ENCODE results near the gene NRXN3. TPM values are rescaled to one million over a fixed set of nuclear protein-coding genes. Genes with fewer than 3 reads are reported as not detected.

NRXN3 gene
- total and polyA plus RNA-seq, 2 experiments from 2014 or later: 1.0 to 1.8 TPM

- H3K4me1 ChIP-seq (ENCODE audit: insufficient read depth): no peaks in the 10 kb centered on the region
- DNase-seq (ENCODE audit: low spot score) (no peak), ATAC-seq (no peak)
- Mint-ChIP-seq H3K36me3 (ENCODE audit: low read depth) (no peaks in the 10 kb centered on the region), H3K27ac (no peak overlapping the region), H3K4me3 (no peak overlapping the region), H3K27me3 (ENCODE audit: insufficient read depth, low read depth, poor library complexity) (no peaks in the 10 kb centered on the region), H3K9me3 (no peaks in the 10 kb centered on the region), H3K4me1 (peaks cover 9% of the 10 kb centered on the region; the same call in 2 of the 3 replicates)
- H3K36me3 ChIP-seq (ENCODE audit: insufficient read depth): no peaks in the 10 kb centered on the region
- H3K27me3 ChIP-seq (ENCODE audit: insufficient read depth): no peaks in the 10 kb centered on the region
- no peak overlapping the region for H3K4me3 ChIP-seq
- no peak overlapping the region for H2AFZ ChIP-seq
- no peak overlapping the region for H3K4me2 ChIP-seq
- TF ChIP-seq, protein P1, sequence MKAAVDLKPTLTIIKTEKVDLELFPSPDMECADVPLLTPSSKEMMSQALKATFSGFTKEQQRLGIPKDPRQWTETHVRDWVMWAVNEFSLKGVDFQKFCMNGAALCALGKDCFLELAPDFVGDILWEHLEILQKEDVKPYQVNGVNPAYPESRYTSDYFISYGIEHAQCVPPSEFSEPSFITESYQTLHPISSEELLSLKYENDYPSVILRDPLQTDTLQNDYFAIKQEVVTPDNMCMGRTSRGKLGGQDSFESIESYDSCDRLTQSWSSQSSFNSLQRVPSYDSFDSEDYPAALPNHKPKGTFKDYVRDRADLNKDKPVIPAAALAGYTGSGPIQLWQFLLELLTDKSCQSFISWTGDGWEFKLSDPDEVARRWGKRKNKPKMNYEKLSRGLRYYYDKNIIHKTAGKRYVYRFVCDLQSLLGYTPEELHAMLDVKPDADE (IDR thresholded peaks at IDR 0.05): no peak
- no peak for TF ChIP-seq JUNB (IDR thresholded peaks at IDR 0.05; ENCODE audit: unreplicated experiment)
- TF ChIP-seq, protein P2, sequence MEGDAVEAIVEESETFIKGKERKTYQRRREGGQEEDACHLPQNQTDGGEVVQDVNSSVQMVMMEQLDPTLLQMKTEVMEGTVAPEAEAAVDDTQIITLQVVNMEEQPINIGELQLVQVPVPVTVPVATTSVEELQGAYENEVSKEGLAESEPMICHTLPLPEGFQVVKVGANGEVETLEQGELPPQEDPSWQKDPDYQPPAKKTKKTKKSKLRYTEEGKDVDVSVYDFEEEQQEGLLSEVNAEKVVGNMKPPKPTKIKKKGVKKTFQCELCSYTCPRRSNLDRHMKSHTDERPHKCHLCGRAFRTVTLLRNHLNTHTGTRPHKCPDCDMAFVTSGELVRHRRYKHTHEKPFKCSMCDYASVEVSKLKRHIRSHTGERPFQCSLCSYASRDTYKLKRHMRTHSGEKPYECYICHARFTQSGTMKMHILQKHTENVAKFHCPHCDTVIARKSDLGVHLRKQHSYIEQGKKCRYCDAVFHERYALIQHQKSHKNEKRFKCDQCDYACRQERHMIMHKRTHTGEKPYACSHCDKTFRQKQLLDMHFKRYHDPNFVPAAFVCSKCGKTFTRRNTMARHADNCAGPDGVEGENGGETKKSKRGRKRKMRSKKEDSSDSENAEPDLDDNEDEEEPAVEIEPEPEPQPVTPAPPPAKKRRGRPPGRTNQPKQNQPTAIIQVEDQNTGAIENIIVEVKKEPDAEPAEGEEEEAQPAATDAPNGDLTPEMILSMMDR (conservative IDR thresholded peaks at IDR 0.05; ENCODE audit: low read depth in 2 of 2): no peak
- TF ChIP-seq ZNF331 (CRISPR knock-in tag; IDR thresholded peaks at IDR 0.05; ENCODE audit: low read depth): no peak
- H3F3A ChIP-seq (replicated peaks; ENCODE audit: low read depth): no peaks in the 10 kb centered on the region
- no peaks in the 10 kb centered on the region for H4K20me1 ChIP-seq (replicated peaks; ENCODE audit: insufficient read depth)
- no peaks in the 10 kb centered on the region for H3K9me2 ChIP-seq (ENCODE audit: insufficient read depth)
- H3K27ac ChIP-seq (ENCODE audit: low read depth): no peak overlapping the region
- no peaks in the 10 kb centered on the region for H3K79me2 ChIP-seq (replicated peaks; ENCODE audit: insufficient read depth)
Measured at GRCh38 chr14:78617735-78618134, 447.6 kb downstream of the NRXN3 start.

DNA sequence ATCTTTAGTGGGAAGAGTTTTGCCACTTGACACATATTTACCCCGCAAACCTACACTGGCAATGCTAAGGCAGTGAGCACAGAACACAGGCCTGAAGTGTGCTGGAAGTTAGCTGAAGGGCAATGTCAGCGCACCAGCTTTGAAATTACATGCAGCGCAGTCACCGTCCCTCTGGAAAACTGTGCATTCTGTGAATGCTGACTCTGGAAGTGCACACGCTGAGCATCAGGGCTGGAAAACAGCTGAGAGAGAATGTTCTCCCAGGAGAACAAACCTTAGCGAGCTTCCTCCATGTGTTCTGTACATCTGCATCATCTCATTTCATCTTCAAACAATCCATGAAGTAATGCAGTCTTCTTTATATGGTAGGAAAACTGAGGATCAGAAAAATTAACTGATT lies 448.2 kb downstream of the NRXN3 start:
- no peaks in the 10 kb centered on the region for H3K4me1 ChIP-seq (ENCODE audit: insufficient read depth)
- H3K4me1 Mint-ChIP-seq: peaks cover 6% of the 10 kb centered on the region; the same call in 2 of the 3 replicates
- no peak for TF ChIP-seq POLR2AphosphoS5 (IDR thresholded peaks at IDR 0.05; ENCODE audit: low read depth)
- no peak for TF ChIP-seq REST (IDR thresholded peaks at IDR 0.05; ENCODE audit: unreplicated experiment)
- TF ChIP-seq ZNF331 (CRISPR knock-in tag; IDR thresholded peaks at IDR 0.05; ENCODE audit: low read depth): no peak
- TF ChIP-seq ZNF114 (CRISPR knock-in tag; IDR thresholded peaks at IDR 0.05): no peak
- TF ChIP-seq, protein P3, sequence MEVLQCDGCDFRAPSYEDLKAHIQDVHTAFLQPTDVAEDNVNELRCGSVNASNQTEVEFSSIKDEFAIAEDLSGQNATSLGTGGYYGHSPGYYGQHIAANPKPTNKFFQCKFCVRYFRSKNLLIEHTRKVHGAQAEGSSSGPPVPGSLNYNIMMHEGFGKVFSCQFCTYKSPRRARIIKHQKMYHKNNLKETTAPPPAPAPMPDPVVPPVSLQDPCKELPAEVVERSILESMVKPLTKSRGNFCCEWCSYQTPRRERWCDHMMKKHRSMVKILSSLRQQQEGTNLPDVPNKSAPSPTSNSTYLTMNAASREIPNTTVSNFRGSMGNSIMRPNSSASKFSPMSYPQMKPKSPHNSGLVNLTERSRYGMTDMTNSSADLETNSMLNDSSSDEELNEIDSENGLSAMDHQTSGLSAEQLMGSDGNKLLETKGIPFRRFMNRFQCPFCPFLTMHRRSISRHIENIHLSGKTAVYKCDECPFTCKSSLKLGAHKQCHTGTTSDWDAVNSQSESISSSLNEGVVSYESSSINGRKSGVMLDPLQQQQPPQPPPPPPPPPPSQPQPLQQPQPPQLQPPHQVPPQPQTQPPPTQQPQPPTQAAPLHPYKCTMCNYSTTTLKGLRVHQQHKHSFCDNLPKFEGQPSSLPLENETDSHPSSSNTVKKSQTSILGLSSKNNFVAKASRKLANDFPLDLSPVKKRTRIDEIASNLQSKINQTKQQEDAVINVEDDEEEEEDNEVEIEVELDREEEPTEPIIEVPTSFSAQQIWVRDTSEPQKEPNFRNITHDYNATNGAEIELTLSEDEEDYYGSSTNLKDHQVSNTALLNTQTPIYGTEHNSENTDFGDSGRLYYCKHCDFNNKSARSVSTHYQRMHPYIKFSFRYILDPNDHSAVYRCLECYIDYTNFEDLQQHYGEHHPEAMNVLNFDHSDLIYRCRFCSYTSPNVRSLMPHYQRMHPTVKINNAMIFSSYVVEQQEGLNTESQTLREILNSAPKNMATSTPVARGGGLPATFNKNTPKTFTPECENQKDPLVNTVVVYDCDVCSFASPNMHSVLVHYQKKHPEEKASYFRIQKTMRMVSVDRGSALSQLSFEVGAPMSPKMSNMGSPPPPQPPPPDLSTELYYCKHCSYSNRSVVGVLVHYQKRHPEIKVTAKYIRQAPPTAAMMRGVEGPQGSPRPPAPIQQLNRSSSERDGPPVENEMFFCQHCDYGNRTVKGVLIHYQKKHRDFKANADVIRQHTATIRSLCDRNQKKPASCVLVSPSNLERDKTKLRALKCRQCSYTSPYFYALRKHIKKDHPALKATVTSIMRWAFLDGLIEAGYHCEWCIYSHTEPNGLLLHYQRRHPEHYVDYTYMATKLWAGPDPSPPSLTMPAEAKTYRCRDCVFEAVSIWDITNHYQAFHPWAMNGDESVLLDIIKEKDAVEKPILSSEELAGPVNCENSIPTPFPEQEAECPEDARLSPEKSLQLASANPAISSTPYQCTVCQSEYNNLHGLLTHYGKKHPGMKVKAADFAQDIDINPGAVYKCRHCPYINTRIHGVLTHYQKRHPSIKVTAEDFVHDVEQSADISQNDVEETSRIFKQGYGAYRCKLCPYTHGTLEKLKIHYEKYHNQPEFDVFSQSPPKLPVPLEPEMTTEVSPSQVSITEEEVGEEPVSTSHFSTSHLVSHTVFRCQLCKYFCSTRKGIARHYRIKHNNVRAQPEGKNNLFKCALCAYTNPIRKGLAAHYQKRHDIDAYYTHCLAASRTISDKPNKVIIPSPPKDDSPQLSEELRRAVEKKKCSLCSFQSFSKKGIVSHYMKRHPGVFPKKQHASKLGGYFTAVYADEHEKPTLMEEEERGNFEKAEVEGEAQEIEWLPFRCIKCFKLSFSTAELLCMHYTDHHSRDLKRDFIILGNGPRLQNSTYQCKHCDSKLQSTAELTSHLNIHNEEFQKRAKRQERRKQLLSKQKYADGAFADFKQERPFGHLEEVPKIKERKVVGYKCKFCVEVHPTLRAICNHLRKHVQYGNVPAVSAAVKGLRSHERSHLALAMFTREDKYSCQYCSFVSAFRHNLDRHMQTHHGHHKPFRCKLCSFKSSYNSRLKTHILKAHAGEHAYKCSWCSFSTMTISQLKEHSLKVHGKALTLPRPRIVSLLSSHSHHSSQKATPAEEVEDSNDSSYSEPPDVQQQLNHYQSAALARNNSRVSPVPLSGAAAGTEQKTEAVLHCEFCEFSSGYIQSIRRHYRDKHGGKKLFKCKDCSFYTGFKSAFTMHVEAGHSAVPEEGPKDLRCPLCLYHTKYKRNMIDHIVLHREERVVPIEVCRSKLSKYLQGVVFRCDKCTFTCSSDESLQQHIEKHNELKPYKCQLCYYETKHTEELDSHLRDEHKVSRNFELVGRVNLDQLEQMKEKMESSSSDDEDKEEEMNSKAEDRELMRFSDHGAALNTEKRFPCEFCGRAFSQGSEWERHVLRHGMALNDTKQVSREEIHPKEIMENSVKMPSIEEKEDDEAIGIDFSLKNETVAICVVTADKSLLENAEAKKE (CRISPR knock-in tag; IDR thresholded peaks at IDR 0.05): no peak
- no peak for TF ChIP-seq EZH2 (IDR thresholded peaks at IDR 0.05; ENCODE audit: low read depth, unreplicated experiment)
- TF ChIP-seq CREB1 (CRISPR knock-in tag; IDR thresholded peaks at IDR 0.05; ENCODE audit: low read depth): no peak

More for the DNA sequence above, 448.2 kb downstream of the NRXN3 start:
- Mint-ChIP-seq H3K27me3 (ENCODE audit: insufficient read depth, low read depth, poor library complexity) (no peaks in the 10 kb centered on the region), H3K36me3 (ENCODE audit: low read depth) (no peaks in the 10 kb centered on the region), H3K27ac (no peak overlapping the region), H3K4me3 (no peak overlapping the region), H3K9me3 (no peaks in the 10 kb centered on the region)
- ATAC-seq: no peak
- H3K27me3 ChIP-seq (ENCODE audit: insufficient read depth): no peaks in the 10 kb centered on the region
- H3K27ac ChIP-seq (ENCODE audit: low read depth): no peak overlapping the region
- H3K79me2 ChIP-seq (replicated peaks; ENCODE audit: insufficient read depth): no peaks in the 10 kb centered on the region
- H3K4me3 ChIP-seq: no peak overlapping the region
- H3K36me3 ChIP-seq (ENCODE audit: insufficient read depth): no peaks in the 10 kb centered on the region
- no peaks in the 10 kb centered on the region for H4K20me1 ChIP-seq (replicated peaks; ENCODE audit: insufficient read depth)
- DNase-seq (ENCODE audit: low spot score): no peak
- no peaks in the 10 kb centered on the region for H3K9me2 ChIP-seq (ENCODE audit: insufficient read depth)
- H2AFZ ChIP-seq: no peak overlapping the region
- H3F3A ChIP-seq (replicated peaks; ENCODE audit: low read depth): no peaks in the 10 kb centered on the region
- H3K4me2 ChIP-seq: no peak overlapping the region

Data from GM23338 (cell line).